Testis (tissue), 3 donors: Measurements from ENCODE around the gene GPR152. TPM values are rescaled to one million over a fixed set of nuclear protein-coding genes. Genes with fewer than 3 reads are reported as not detected.

Source experiments
- DNase-seq: peaks from one replicate; pipeline ENCODE4 v3.0.0-alpha.2; 2019
- H3K27ac ChIP-seq, 2 donors: fragments of 200-600 bp; sonication (generic); one replicate each; pipeline ENCODE4 v1.5.1; 2019
- H3K27me3 ChIP-seq: fragments of 200-600 bp; sonication (generic); one replicate; pipeline ENCODE4 v1.5.1; 2019
- H3K36me3 ChIP-seq: fragments of 200-600 bp; sonication (generic); one replicate; pipeline ENCODE4 v1.5.1; 2017; ENCODE audit warnings: low read depth; ENCODE audit errors: missing control alignments
- H3K4me1 ChIP-seq: fragments of 200-600 bp; sonication (generic); one replicate; pipeline ENCODE4 v1.5.1; 2019
- H3K4me3 ChIP-seq, 2 donors: fragments of 200-600 bp; sonication (generic); one replicate each; pipeline ENCODE4 v1.5.1; 2017 to 2019
- H3K9me3 ChIP-seq: fragments of 200-600 bp; sonication (generic); one replicate; pipeline ENCODE4 v1.5.1; 2017
- POLR2A ChIP-seq: fragments of 450-650 bp; IDR thresholded peaks from one replicate; pipeline ENCODE4 v1.6.1; 2017; ENCODE audit warnings: antibody characterized with exemption, mild to moderate bottlenecking, moderate library complexity
- WGBS, 2 donors: methylation state at CpG; one replicate each; pipeline ENCODE4 v1.1.5; 2018; 5-methylcytosine and 5-hydroxymethylcytosine counted together
- intact Hi-C: fragments of 100-400 bp; cut with DNase I; formaldehyde crosslinking; loops from one replicate; pipeline ENCODE4 v1.15.1; 2023; ENCODE audit warnings: low total_unique reads
- polyA plus RNA-seq: library from polyadenylated mRNA; stranded (reverse); fragments of 350-450 nt; fragmentation: Illumina TruSeq; extraction: RNeasy Lipid Tissue Mini Kit (QIAGEN cat#74804); gene quantifications from one replicate; pipeline ENCODE4 v1.2.3, GENCODE V29; 2014; ENCODE audit warnings: low read depth, low replicate concordance; ENCODE audit not compliant: insufficient read depth
- total RNA-seq, 2 donors: library from RNA; depleted of rRNA; stranded (reverse); fragments of >200 nt; gene quantifications; one replicate each; pipeline ENCODE4 v1.2.3, GENCODE V29; 2016
- TF ChIP-seq, protein P1 (sequence below), 3 experiments: fragments of 450-650 bp in 2 of 3; fragments of 200-600 bp in 1 of 3; sonication (generic) in 1 of 3; IDR thresholded peaks; one replicate each; pipeline ENCODE4 v1.5.1; 2016 to 2019; ENCODE audit warnings: antibody characterized with exemption in 3 of 3, mild to moderate bottlenecking in 2 of 3, moderate library complexity in 1 of 3

The GPR152 gene
- total and polyA plus RNA-seq, 3 donors from 2014 or later, result not detected

- no peaks in the 10 kb centered on the region for H3K9me3 ChIP-seq
- H3K27ac ChIP-seq, result no peak overlapping the region
- TF ChIP-seq, protein P1, sequence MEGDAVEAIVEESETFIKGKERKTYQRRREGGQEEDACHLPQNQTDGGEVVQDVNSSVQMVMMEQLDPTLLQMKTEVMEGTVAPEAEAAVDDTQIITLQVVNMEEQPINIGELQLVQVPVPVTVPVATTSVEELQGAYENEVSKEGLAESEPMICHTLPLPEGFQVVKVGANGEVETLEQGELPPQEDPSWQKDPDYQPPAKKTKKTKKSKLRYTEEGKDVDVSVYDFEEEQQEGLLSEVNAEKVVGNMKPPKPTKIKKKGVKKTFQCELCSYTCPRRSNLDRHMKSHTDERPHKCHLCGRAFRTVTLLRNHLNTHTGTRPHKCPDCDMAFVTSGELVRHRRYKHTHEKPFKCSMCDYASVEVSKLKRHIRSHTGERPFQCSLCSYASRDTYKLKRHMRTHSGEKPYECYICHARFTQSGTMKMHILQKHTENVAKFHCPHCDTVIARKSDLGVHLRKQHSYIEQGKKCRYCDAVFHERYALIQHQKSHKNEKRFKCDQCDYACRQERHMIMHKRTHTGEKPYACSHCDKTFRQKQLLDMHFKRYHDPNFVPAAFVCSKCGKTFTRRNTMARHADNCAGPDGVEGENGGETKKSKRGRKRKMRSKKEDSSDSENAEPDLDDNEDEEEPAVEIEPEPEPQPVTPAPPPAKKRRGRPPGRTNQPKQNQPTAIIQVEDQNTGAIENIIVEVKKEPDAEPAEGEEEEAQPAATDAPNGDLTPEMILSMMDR (IDR thresholded peaks at IDR 0.05), result no peak
- TF ChIP-seq POLR2A, result no peak
- no peaks in the 10 kb centered on the region for H3K36me3 ChIP-seq
- no peak overlapping the region for H3K4me3 ChIP-seq
- DNase-seq, result no peak
- WGBS, 2 donors, result 93 to 96% methylated on average over 14 of the region's 14 CpGs
- no peaks in the 10 kb centered on the region for H3K27me3 ChIP-seq
- intact Hi-C loops, result no loop called here
- no peaks in the 10 kb centered on the region for H3K4me1 ChIP-seq
These were observed 912 bp downstream of the GPR152 start for GRCh38 chr11:67451658-67451976.

DNA sequence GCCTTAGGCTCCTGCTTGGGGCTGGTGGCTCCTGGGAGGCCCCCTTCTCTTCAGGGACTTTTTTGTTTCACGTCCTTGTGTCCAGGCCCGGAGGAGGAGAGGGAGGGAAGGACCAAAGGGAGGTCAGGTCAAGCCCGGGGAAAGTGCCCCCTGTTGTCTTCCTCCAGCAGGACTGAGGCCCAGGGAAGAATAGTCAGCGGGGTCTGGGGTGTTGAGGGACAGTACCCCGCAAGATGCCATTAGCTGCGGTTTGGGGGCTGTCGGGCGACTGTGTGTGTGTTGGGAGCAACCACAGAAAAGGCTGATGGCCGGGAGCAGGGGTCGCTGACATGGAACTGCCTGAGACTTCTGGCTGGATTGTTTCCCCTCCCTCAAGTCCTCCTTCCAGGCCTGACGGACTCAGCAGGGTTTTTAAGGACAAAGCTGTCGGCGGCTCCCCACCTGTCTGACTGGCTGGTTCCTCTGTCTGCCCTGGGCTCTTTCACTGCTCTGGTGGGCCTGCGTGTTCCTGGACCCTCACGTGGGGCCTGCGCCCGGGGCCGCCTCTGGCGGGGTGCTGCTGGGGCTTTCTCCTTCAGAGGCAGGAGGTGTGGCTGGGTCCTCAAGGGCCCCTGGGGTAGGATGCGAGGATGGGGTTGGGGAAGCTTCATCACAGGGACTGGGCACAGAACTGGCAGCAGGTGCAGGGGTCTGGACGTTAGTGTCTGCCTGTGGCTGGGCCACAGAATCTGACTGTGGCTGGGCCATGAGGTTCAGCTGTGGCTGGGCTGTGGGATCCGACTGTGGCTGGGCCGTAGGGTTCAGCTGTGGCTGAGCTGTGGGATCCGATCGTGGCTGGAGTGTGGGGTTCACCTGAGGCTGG is 1.5 kb downstream of the GPR152 start:
- H3K36me3 ChIP-seq, result no peaks in the 10 kb centered on the region
- TF ChIP-seq POLR2A, result no peak
- TF ChIP-seq, protein P1 (IDR thresholded peaks at IDR 0.05), result no peak
- no peak overlapping the region for H3K27ac ChIP-seq
- intact Hi-C loops, result no loop called here
- no peaks in the 10 kb centered on the region for H3K4me1 ChIP-seq
- WGBS, 2 donors, result 86 to 92% methylated on average over 8 to 25 of the region's 25 CpGs
- H3K27me3 ChIP-seq, result no peaks in the 10 kb centered on the region
- no peak overlapping the region for H3K4me3 ChIP-seq
- DNase-seq, result no peak
- no peaks in the 10 kb centered on the region for H3K9me3 ChIP-seq

GRCh38 chr11:67449116-67449844 is 3.2 kb downstream of the GPR152 start:
- intact Hi-C loops, result no loop called here
- Histone ChIP-seq H3K27me3 (no peaks in the 10 kb centered on the region), H3K27ac (no peak overlapping the region), H3K9me3 (no peaks in the 10 kb centered on the region), H3K4me1 (no peaks in the 10 kb centered on the region), H3K4me3 (no peak overlapping the region), H3K36me3 (no peaks in the 10 kb centered on the region)
- WGBS, 2 donors, result 72 to 73% methylated on average over 9 of the region's 9 CpGs
- TF ChIP-seq, protein P1 (IDR thresholded peaks at IDR 0.05), result no peak
- TF ChIP-seq POLR2A, result no peak
- DNase-seq, result no peak

DNA sequence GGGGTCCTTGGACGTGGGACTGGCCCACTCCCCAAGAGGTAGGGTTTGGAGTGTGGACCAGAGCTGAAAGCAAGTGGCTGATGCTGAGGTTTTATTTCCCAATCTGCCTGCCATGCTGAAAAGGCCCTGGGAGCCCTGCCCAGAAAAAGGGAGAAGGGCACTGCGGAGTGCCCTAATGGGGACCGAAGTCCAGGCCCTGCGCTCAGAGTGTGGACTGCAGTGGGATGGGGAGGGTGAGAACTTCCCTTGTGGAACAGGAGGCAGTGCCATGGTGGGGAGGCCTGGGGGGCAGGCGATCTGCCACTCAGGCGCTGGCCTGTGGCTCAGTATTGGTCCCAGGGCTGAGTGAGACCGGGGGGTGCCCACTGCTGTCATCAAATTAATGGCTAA is 4.3 kb downstream of the GPR152 start:
- intact Hi-C loops, result no loop called here
- 94 to 96% methylated on average over 6 to 7 of the region's 7 CpGs for WGBS, 2 donors
- H3K4me3 ChIP-seq, result no peak overlapping the region
- H3K36me3 ChIP-seq, result no peaks in the 10 kb centered on the region
- no peak for TF ChIP-seq POLR2A
- TF ChIP-seq, protein P1 (IDR thresholded peaks at IDR 0.05), result no peak
- no peak overlapping the region for H3K27ac ChIP-seq
- DNase-seq, result no peak
- no peaks in the 10 kb centered on the region for H3K4me1 ChIP-seq
- no peaks in the 10 kb centered on the region for H3K27me3 ChIP-seq
- no peaks in the 10 kb centered on the region for H3K9me3 ChIP-seq
